ENCODE data around the gene GRID1. TPM values are rescaled to one million over a fixed set of nuclear protein-coding genes. Genes with fewer than 3 reads are reported as not detected.

Gene GRID1
- total RNA-seq, 1 experiment from 2014 or later = 0.37 TPM

GRCh38 chr10:85667638-85668233 is 698.9 kb downstream of the GRID1 start (continued):
- TF ChIP-seq ZNF532 (CRISPR knock-in tag; IDR thresholded peaks at IDR 0.05; ENCODE audit: borderline replicate concordance) = no peak

GRCh38 chr10:85666987-85667386 is 699.6 kb downstream of the GRID1 start:
- Mint-ChIP-seq H3K9me3 (peaks cover 21% of the 10 kb centered on the region), H3K27ac (no peak overlapping the region), H3K4me1 (peaks cover 16% of the 10 kb centered on the region), H3K4me3 (no peak overlapping the region), H3K36me3 (no peaks in the 10 kb centered on the region), H3K27me3 (ENCODE audit: low read depth) (no peaks in the 10 kb centered on the region)
- TF ChIP-seq ZNF512 (CRISPR knock-in tag; IDR thresholded peaks at IDR 0.05; ENCODE audit: borderline replicate concordance) = no peak
- TF ChIP-seq CBFB (CRISPR knock-in tag; IDR thresholded peaks at IDR 0.05; ENCODE audit: low read depth) = no peak
- no peak for TF ChIP-seq IRF2 (CRISPR knock-in tag; IDR thresholded peaks at IDR 0.05; ENCODE audit: borderline replicate concordance, low read depth)
- no peak for TF ChIP-seq ZMAT4 (CRISPR knock-in tag; IDR thresholded peaks at IDR 0.05)
- TF ChIP-seq STAT6 (CRISPR knock-in tag; conservative IDR thresholded peaks at IDR 0.05; ENCODE audit: low read depth) = no peak
- no peak for TF ChIP-seq TCF7 (CRISPR knock-in tag; IDR thresholded peaks at IDR 0.05; ENCODE audit: low read depth)
- TF ChIP-seq E2F1 (CRISPR knock-in tag; IDR thresholded peaks at IDR 0.05) = no peak
- no peak for TF ChIP-seq ZNF263 (CRISPR knock-in tag; IDR thresholded peaks at IDR 0.05; ENCODE audit: low read depth)
- no peak for TF ChIP-seq NFE2L1 (CRISPR knock-in tag; IDR thresholded peaks at IDR 0.05)
- no peak for TF ChIP-seq NR3C1 (CRISPR knock-in tag; conservative IDR thresholded peaks at IDR 0.05; ENCODE audit: low read depth)
- CTCF ChIA-PET = no interaction called here
- no peak for DNase-seq (ENCODE audit: low spot score)
- POLR2A ChIA-PET = no interaction called here
- no peak for ATAC-seq

GRCh38 chr10:85666102-85666501 is 700.5 kb downstream of the GRID1 start:
- H3K27ac Mint-ChIP-seq = no peak overlapping the region
- ATAC-seq (no peak), DNase-seq (ENCODE audit: low spot score) (no peak)
- no peak overlapping the region for H3K4me3 Mint-ChIP-seq
- peaks cover 14% of the 10 kb centered on the region for H3K9me3 Mint-ChIP-seq
- H3K4me1 Mint-ChIP-seq = peaks cover 16% of the 10 kb centered on the region
- ChIA-PET POLR2A (no interaction called here), CTCF (no interaction called here)
- H3K36me3 Mint-ChIP-seq = no peaks in the 10 kb centered on the region
- no peaks in the 10 kb centered on the region for H3K27me3 Mint-ChIP-seq (ENCODE audit: low read depth)
- TF ChIP-seq ETV6 (CRISPR knock-in tag; IDR thresholded peaks at IDR 0.05) (no peak), HMGA2 (CRISPR knock-in tag; IDR thresholded peaks at IDR 0.05) (no peak), SMAD3 (CRISPR knock-in tag; IDR thresholded peaks at IDR 0.05; ENCODE audit: borderline replicate concordance) (no peak), USF1 (CRISPR knock-in tag; IDR thresholded peaks at IDR 0.05) (no peak), NFE2L1 (CRISPR knock-in tag; IDR thresholded peaks at IDR 0.05) (no peak), ZNF219 (CRISPR knock-in tag; IDR thresholded peaks at IDR 0.05; ENCODE audit: borderline replicate concordance) (no peak), HMGXB4 (CRISPR knock-in tag; IDR thresholded peaks at IDR 0.05) (no peak), CDX4 (CRISPR knock-in tag; IDR thresholded peaks at IDR 0.05; ENCODE audit: borderline replicate concordance) (no peak), TCF7 (CRISPR knock-in tag; IDR thresholded peaks at IDR 0.05; ENCODE audit: low read depth) (no peak)

Data from WTC11 (cell line).